Fibroblast of the conjunctiva (primary cell): ENCODE results near the gene CHCHD1.
"Not testable (repeated sequence)": the region's sequence is repeated elsewhere in the genome, so short reads cannot be mapped to it uniquely, and the experiment has no call there.

Experiments used
- DNase-seq: peaks from one replicate; pipeline ENCODE4 v3.0.0-alpha.2; 2010; ENCODE audit warnings: low read depth

Gene CHCHD1

GRCh38 chr10:73793456-73793855, 11.6 kb downstream of the CHCHD1 start:
- DNase-seq, result no peak

- DNase-seq, result not testable (repeated sequence)
These were observed 13.6 kb downstream of the CHCHD1 start for GRCh38 chr10:73795491-73795890.

- DNase-seq, result not testable (repeated sequence)
These were observed 14.2 kb downstream of the CHCHD1 start for GRCh38 chr10:73796035-73796434.

- DNase-seq, result no peak
These were observed 14.9 kb downstream of the CHCHD1 start for GRCh38 chr10:73796766-73797165.

GRCh38 chr10:73797324-73798025, 15.6 kb downstream of the CHCHD1 start:
- DNase-seq, result no peak

GRCh38 chr10:73798087-73798486, 16.2 kb downstream of the CHCHD1 start:
- DNase-seq, result no peak

- DNase-seq, result no peak
These were observed 17.2 kb downstream of the CHCHD1 start for GRCh38 chr10:73798927-73799560.

- no peak for DNase-seq
These were observed 18.2 kb downstream of the CHCHD1 start for GRCh38 chr10:73799899-73800559.

GRCh38 chr10:73800560-73801252, 18.9 kb downstream of the CHCHD1 start:
- DNase-seq, result no peak

GRCh38 chr10:73801253-73801590, 19.4 kb downstream of the CHCHD1 start:
- no peak for DNase-seq

- no peak for DNase-seq
These were observed 20.6 kb downstream of the CHCHD1 start for GRCh38 chr10:73802276-73802991.

GRCh38 chr10:73803680-73804286, 21.9 kb downstream of the CHCHD1 start:
- DNase-seq, result no peak

GRCh38 chr10:73806176-73806950, 24.5 kb downstream of the CHCHD1 start:
- DNase-seq, result no peak

GRCh38 chr10:73807471-73807870, 25.6 kb downstream of the CHCHD1 start:
- no peak for DNase-seq

GRCh38 chr10:73808021-73808815, 26.4 kb downstream of the CHCHD1 start:
- no peak for DNase-seq

- DNase-seq, result no peak
These were observed 27.4 kb downstream of the CHCHD1 start for GRCh38 chr10:73809061-73809818.

- no peak for DNase-seq
These were observed 28.5 kb downstream of the CHCHD1 start for GRCh38 chr10:73810358-73810734.

GRCh38 chr10:73810735-73811465, 29.1 kb downstream of the CHCHD1 start:
- DNase-seq, result no peak

GRCh38 chr10:73812657-73813056, 30.8 kb downstream of the CHCHD1 start:
- DNase-seq, result no peak
